HG03565 (cell line): ENCODE results near the gene SLC12A7.

Experiments
- ATAC-seq: cut with Tn5 transposase; IDR thresholded peaks from one replicate; pipeline ENCODE4 v1.9.1; 2021; ENCODE audit warnings: mild to moderate bottlenecking, moderate library complexity; ENCODE audit not compliant: unreplicated experiment

Gene SLC12A7

DNA sequence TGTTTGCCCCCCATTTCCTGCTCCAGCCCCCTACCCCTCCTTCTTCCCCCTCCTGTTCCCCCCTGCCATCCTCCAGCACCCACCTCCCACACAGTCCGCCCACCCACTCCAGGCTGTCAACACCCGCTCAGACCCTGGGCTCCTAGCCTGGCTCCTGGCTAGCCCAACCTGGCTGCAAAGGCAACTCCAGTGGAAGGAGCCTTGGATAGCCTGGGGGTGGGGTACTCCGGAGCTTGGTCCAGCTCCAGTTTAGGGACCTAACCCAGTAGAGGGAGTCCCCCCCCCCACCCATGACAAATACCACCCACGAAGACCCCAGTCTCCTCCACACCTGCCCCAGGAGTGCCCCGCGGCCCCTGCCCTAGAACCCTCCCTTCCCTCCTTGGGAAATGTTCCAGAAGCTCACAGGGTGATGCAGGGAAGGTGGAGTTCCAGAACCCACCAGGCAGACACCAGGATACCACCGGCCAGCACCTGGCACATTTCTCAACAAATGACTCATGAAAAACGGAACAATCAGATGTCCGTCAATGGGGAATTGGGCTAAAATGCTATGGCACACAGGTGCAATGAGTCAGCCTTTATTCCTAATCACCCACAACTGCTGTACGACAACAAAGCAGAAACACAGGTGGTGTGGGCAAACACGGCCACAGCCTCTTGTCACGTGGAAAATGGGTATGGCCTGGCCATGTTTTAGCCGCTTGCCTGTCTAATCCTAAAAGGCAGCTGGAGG is 901 bp upstream of the SLC12A7 start:
- no peak for ATAC-seq

DNA sequence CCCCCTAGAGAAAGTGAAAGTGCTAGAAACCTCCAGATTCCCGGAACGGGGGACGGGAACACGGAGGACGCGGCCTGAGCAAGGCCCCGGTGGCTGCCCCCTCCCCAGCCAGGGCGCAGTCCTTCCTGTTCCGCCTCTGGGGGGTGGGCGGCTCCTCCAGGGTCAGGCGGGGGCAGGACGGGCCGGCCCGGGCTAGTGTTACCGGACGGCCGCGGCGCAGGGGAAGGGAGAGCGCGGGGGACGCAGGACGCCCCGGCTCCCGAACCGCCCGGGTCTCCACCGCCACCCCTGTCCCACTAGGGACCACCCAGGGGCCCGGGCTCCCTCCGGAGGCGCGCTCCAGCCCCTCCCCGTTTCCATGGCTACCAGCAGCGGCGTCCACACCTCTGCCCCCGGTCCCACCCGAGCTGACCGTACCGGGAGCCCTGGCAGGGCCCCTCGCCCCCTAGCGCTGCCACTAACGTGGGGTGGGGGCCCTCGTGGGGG is 579 bp downstream of the SLC12A7 start:
- ATAC-seq = peak; percentile 20

DNA sequence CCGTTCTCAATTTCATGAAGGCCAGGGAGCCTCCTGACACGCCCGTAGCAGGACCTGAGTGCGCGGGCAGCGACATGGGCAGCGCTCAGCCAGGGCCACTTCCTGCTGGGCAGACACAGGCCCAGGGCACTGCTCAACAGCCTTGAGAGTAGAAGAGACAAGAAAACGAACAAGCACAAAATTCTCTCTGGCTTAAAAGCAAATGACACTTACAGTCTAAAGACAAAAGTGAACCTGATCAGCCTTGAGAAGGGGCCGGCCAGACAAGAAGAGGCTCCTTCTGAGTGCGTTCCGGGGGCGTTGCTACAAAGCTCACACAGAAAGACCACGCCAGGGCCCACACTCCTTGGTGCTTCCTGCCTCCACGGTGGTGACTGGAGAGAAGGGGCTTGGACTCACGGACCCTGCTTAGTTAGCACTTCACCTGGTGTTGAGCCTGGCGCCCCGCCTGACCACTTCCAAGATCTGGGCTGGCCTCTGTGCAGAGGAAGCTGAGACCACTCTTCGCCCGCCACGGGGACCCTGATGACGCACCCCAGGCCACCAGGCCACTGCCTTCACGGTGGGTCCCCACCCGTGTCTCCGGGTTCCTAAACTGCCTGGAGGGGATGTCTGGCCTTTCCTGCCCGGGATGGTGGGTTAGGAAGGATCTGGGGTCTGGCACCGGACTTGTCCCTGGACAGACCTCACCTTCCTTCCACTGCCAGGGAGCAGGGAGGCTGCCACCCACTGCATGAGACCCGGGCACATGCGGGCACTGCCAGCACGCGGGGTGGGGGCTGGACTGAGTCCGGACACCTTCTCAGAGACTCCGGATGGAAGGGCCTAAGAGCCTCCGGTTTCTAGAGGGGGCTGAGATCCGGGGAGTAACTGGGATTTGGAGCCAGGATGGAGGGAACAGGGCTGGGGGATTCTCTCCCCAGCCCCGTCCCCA is 1.3 kb downstream of the SLC12A7 start:
- no peak for ATAC-seq

DNA sequence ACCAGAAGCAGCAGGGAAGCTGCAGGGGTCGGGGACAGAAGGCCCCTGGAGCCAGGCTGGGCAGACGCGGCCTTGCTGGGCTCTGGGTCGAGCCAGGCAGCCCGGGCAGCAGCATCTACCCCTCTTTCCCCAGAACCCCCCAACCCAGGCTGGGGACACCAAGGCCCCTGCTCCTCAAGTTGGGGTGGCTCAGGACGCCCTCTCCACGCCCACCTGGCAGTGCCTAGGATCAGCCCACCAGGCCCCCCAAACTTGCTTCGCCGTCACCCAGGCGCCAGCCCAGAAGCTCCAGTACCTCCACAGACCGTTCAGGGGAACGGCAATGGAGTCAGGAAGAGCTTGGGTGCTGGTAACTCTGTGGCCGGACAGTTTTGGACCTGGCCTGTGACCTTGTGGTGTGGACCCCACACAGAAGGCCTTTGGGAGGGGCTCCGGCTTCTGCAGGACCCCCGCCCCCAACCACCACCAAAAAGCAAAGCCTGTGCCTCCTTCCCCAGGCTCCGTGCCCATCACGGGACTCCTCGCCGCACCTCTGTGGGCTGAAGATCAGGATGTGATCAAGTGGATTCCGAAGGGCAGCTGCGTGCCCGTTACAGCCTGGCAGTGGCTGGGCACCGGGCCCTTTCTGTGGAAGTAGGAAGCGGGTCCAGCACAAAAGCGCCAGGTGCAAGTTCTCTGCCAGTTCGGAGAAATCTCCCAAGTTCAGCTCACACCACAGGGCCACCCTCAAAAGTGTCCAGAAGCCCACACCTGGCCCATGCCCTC is 2.1 kb downstream of the SLC12A7 start:
- ATAC-seq = no peak

DNA sequence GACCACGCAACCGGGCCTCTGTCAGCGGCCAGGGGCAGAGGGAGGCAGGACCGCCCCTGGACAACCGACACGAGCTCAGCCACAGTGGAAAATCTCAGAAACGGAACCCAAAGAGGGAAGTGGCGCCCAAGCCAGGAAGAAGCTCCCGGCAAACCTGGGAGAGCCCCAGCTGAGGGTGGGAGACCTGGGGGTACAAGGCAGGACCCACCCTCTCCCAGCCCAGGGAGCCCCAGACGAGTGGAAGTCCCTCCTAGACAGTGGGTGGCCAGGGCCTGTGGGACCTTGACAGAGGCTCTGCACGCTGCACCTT is 3.0 kb downstream of the SLC12A7 start:
- no peak for ATAC-seq

- ATAC-seq = no peak
Measured at GRCh38 chr5:1108023-1108864, 3.6 kb downstream of the SLC12A7 start.

- ATAC-seq = no peak
Measured at GRCh38 chr5:1107167-1108022, 4.5 kb downstream of the SLC12A7 start.

- ATAC-seq = no peak
Measured at GRCh38 chr5:1106385-1107166, 5.3 kb downstream of the SLC12A7 start.

DNA sequence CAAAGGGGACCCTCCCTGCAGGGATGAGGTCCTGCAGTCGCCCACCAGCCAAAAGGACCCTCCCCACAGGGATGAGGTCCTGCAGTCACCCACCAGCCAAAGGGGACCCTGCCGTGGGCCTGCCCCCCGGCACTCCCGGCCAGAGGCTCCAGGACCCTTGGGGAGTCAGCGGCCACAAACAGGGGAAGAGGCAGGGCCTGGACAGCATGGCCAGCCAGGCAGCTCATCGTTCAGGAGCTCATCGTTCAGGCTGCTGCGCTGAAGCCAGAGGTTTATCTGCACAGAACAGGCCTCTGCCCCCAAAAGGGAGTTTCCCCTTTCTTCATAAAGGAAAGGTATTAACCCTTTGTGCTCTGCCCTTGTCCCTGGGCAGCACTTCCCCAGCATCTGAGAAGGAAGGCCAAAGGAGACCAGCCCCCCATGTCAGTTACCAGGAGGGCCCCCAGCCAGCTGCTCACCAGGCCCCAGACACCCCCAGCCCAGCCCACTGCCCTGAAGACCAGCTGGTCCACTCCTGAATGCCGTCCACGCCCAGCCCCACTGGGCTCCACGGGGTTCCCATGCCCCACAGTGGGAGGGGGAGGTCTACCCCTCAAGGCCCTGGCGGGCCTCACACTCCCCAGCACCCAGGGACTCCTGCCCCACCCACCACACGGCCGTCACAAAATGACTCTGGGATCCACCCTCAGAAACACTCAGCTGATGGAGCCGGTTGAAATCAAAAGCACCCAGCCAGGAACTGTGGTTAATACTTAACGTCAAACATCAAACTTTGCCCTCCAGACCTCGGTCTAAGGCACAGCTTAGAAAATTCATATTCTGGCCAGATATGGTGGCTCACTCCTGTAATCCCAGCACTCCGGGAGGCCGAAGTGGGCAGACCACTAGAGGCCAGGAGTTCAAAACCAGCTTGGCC is 6.3 kb downstream of the SLC12A7 start:
- ATAC-seq = no peak

DNA sequence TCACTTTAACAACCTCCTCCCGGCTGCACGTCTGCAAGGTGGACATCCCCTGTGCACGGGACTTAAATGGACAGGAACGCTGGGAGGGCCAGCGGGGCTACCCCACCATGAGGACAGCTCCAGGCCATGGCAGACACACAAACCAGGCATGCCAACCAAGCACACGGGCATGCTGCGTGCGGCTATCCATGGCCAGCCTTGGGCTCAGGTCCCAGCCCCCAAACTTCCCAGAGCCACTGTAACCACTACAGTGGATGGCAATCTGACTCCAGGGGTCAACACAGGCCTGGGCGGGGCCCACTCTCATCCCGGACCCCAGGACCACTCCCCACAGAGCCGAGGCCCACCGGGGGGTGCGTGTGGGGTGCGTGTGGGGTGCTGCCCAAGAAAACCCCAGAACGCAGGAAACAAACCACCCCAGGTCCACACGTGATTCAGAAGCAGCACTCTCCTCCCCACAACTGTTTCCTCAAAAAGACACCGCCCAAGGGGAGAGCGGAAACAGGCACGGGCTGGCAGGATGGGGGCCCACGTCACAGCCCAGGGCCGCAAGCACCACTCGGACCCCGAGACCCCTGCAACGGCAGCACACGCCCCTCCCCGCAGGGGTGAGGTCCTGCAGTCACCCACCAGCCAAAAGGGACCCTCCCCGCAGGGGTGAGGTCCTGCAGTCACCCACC is 7.4 kb downstream of the SLC12A7 start:
- ATAC-seq = no peak

DNA sequence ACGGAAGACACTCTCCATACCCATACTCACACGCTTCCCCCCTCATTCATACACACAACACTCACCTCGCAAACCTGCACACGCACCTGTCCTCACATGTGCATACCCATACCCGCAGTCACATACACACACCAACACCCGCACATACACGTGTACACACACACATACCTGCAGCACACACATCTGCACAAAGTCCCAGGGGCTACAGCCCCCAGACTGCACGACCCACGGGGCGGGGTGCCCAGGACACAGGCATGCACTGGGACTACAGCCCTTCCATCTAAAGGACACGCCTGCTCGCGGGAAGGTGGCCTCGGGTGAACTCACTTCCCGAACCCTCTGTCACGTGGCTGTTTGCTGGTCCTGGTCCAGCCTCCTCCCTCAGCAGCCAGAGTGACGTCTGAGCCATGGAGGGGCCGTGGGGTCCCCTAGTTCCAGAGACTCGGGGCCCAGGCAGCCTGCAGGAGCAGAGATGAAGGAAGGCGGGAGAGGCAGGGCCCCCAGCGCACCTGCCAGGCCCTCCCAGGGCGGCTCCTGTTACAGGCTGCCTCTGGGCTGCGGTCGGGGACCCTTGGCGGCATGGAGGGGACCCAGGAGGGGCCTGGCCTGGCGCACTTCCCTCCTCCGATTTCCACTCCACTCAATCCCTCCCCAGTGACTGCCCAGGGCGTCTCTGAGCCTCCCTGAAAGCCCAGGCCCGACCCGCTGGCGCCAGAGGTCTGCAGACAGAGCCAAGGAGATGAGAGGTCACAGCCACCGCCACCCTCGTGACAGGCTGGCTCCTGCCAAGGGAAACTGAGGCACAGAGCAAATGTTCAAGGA is 8.1 kb downstream of the SLC12A7 start:
- ATAC-seq = no peak

GRCh38 chr5:1103093-1103492 is 8.8 kb downstream of the SLC12A7 start:
- ATAC-seq = no peak

GRCh38 chr5:1101961-1102713 is 9.7 kb downstream of the SLC12A7 start:
- no peak for ATAC-seq

GRCh38 chr5:1100664-1101574 is 10.9 kb downstream of the SLC12A7 start:
- ATAC-seq = no peak
